Mesenchymal stem cell (in vitro differentiated cells and primary cell): Measurements from ENCODE around the gene PDE9A.

ENCODE experiments used
- DNase-seq: peaks from one replicate; pipeline ENCODE4 v3.0.0-alpha.2; 2013
- H2AFZ ChIP-seq: one replicate; pipeline ENCODE4 v1.6.1; 2013; ENCODE audit warnings: low read depth, mild to moderate bottlenecking, control low read depth, inconsistent platforms, low read length, moderate library complexity
- H2AK5ac ChIP-seq: 2 replicates; pipeline ENCODE4 v1.6.1; 2013; ENCODE audit warnings: low read length, moderate library complexity, mild to moderate bottlenecking, inconsistent platforms; ENCODE audit not compliant: severe bottlenecking
- H2BK120ac ChIP-seq: one replicate; pipeline ENCODE4 v1.6.1; 2013; ENCODE audit warnings: low read depth, mild to moderate bottlenecking, inconsistent platforms, low read length, moderate library complexity
- H2BK12ac ChIP-seq, 2 experiments: one replicate each; pipeline ENCODE4 v1.6.1; 2013; ENCODE audit warnings: inconsistent platforms in 2 of 2, low read length in 2 of 2, mild to moderate bottlenecking in 2 of 2, moderate library complexity in 2 of 2, control low read depth in 1 of 2
- H2BK15ac ChIP-seq: one replicate; pipeline ENCODE4 v1.6.1; 2013; ENCODE audit warnings: mild to moderate bottlenecking, low read depth, inconsistent platforms; ENCODE audit not compliant: poor library complexity, severe bottlenecking
- H2BK5ac ChIP-seq: 2 replicates; pipeline ENCODE4 v1.6.1; 2013; ENCODE audit warnings: low read depth, mild to moderate bottlenecking, low read length, control low read depth, inconsistent platforms; ENCODE audit not compliant: poor library complexity, severe bottlenecking
- H3K14ac ChIP-seq, 2 experiments: one replicate each; pipeline ENCODE4 v1.6.1; 2013; ENCODE audit warnings: inconsistent platforms in 2 of 2, low read length in 2 of 2, control low read depth in 1 of 2, mild to moderate bottlenecking in 1 of 2, moderate library complexity in 1 of 2
- H3K18ac ChIP-seq, 2 experiments: one replicate each; pipeline ENCODE4 v1.6.1; 2013; ENCODE audit warnings: inconsistent platforms in 2 of 2, low read length in 2 of 2, control low read depth in 1 of 2, low read depth in 1 of 2, mild to moderate bottlenecking in 1 of 2
- H3K23ac ChIP-seq, 2 experiments: one replicate each; pipeline ENCODE4 v1.6.1; 2013; ENCODE audit warnings: inconsistent platforms in 2 of 2, low read length in 2 of 2, mild to moderate bottlenecking in 2 of 2, moderate library complexity in 2 of 2, control low read depth in 1 of 2
- H3K27ac ChIP-seq: 2 replicates; pipeline ENCODE4 v1.5.1; 2013; ENCODE audit warnings: mild to moderate bottlenecking, moderate library complexity, low read length, control low read depth, inconsistent platforms; ENCODE audit not compliant: poor library complexity, severe bottlenecking
- H3K27me3 ChIP-seq, 2 experiments: 2 replicates each; pipeline versions ENCODE4 v1.6.1 to v1.7.0; 2013; ENCODE audit warnings: low read length in 2 of 2, mild to moderate bottlenecking in 2 of 2, moderate library complexity in 2 of 2, control low read depth in 1 of 2, inconsistent platforms in 1 of 2; ENCODE audit not compliant: control insufficient read depth in 1 of 2, insufficient read depth in 1 of 2
- H3K36me3 ChIP-seq, 2 experiments: 2 replicates each; pipeline versions ENCODE4 v1.6.1 to v1.7.0; 2013; ENCODE audit warnings: low read length in 2 of 2, control low read depth in 1 of 2, inconsistent platforms in 1 of 2, low read depth in 1 of 2, mild to moderate bottlenecking in 1 of 2; ENCODE audit not compliant: insufficient read depth in 2 of 2, control insufficient read depth in 1 of 2
- H3K4ac ChIP-seq, 2 experiments: one replicate each; pipeline ENCODE4 v1.6.1; 2013; ENCODE audit warnings: inconsistent platforms in 2 of 2, low read length in 2 of 2, mild to moderate bottlenecking in 2 of 2, moderate library complexity in 2 of 2, control low read depth in 1 of 2, low read depth in 1 of 2
- H3K4me1 ChIP-seq: 2 replicates; pipeline ENCODE4 v1.6.1; 2013; ENCODE audit warnings: low read depth, low read length, control low read depth; ENCODE audit not compliant: control insufficient read depth, insufficient read depth
- H3K4me2 ChIP-seq: 2 replicates; pipeline ENCODE4 v1.6.1; 2013; ENCODE audit warnings: low read length, mild to moderate bottlenecking, inconsistent platforms; ENCODE audit not compliant: poor library complexity, severe bottlenecking
- H3K4me3 ChIP-seq, 2 experiments: 2 replicates each; pipeline versions ENCODE4 v1.5.1 to v1.7.0; 2013; ENCODE audit warnings: low read length in 2 of 2, mild to moderate bottlenecking in 2 of 2, control low read depth in 1 of 2, low read depth in 1 of 2; ENCODE audit not compliant: insufficient read depth in 1 of 2
- H3K79me1 ChIP-seq: replicated peaks from 2 replicates; pipeline ENCODE4 v1.6.1; 2013; ENCODE audit warnings: mild to moderate bottlenecking, control low read depth, low read length, inconsistent platforms; ENCODE audit not compliant: poor library complexity, severe bottlenecking
- H3K9ac ChIP-seq: 2 replicates; pipeline ENCODE4 v1.7.0; 2013; ENCODE audit warnings: mild to moderate bottlenecking, low read length, moderate library complexity
- H3K9me3 ChIP-seq: 2 replicates; pipeline ENCODE4 v1.7.0; 2013; ENCODE audit warnings: mild to moderate bottlenecking, low read length; ENCODE audit not compliant: control insufficient read depth
- H4K8ac ChIP-seq: one replicate; pipeline ENCODE4 v1.6.1; 2013; ENCODE audit warnings: inconsistent platforms, mild to moderate bottlenecking, low read length, moderate library complexity
- H4K91ac ChIP-seq: one replicate; pipeline ENCODE4 v1.6.1; 2013; ENCODE audit warnings: mild to moderate bottlenecking, low read length, inconsistent platforms
- WGBS: methylation state at CpG from one replicate; pipeline ENCODE4 v1.1.7; 2013; ENCODE audit warnings: mixed read lengths; 5-methylcytosine and 5-hydroxymethylcytosine counted together

The PDE9A gene

DNA sequence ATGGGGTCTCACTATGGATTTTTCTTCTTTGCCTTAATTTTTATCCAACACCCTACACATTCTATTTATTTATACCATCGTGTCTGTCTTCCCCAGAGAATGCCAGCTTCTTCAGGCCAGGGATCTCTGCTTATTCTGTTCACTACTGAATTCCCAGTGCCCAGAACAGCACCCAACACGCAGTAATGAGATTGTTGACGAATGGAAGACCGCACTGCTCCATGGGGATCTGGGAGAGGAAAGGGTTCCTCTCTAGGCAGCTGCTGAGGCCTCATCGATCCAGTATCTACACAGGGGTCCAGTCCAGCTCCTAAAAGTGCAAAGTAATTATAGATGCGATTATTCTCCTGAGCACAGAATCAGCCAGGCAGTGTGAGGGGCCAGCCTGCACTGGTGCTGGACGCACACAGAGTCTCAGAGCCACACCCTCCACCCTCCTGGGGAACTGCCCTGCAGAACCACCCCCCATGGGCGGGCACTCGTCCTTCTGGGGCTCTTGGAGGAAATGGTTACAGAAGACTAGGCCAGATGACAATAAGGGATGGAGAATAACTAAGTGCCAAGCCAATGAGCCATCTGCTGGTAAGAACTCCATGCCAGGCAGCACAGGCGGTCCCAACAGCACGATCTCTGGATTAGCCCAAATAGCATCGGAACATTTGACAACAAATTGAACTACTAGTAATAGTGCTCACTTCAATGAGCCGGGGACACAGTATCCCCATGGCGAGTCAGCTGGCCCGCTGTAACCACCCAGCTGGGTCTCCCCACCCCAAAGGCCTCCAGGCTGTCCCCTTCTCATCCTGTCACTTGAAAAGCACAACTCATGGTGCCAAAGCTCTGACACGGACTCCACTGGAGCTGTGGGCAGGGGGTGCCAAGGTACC, 1.7 kb upstream of the PDE9A start:
- Histone ChIP-seq H3K4me3 (no peak overlapping the region), H2BK15ac (peak overlapping the region; percentile 33), H2BK120ac (no peak overlapping the region), H3K79me1 (peaks cover 11% of the 10 kb centered on the region), H2BK12ac (peak overlapping the region; percentile 38 to 80), H2AK5ac (no peak overlapping the region), H4K91ac (no peak overlapping the region), H3K27me3 (peaks cover 28 to 67% of the 10 kb centered on the region in 2 experiments), H3K18ac (no peak overlapping the region), H3K36me3 (no peaks in the 10 kb centered on the region), H3K4ac (no peak overlapping the region), H3K4me2 (no peak overlapping the region), H2BK5ac (no peak overlapping the region), H3K9me3 (no peaks in the 10 kb centered on the region), H3K14ac (no peak overlapping the region), H3K4me1 (peaks cover 29% of the 10 kb centered on the region), H4K8ac (no peak overlapping the region), H3K23ac (no peak overlapping the region), H3K27ac (no peak overlapping the region), H2AFZ (no peak overlapping the region), H3K9ac (no peak overlapping the region)
- 87% methylated on average over 16 of the region's 16 CpGs for WGBS
- DNase-seq: no peak

DNA sequence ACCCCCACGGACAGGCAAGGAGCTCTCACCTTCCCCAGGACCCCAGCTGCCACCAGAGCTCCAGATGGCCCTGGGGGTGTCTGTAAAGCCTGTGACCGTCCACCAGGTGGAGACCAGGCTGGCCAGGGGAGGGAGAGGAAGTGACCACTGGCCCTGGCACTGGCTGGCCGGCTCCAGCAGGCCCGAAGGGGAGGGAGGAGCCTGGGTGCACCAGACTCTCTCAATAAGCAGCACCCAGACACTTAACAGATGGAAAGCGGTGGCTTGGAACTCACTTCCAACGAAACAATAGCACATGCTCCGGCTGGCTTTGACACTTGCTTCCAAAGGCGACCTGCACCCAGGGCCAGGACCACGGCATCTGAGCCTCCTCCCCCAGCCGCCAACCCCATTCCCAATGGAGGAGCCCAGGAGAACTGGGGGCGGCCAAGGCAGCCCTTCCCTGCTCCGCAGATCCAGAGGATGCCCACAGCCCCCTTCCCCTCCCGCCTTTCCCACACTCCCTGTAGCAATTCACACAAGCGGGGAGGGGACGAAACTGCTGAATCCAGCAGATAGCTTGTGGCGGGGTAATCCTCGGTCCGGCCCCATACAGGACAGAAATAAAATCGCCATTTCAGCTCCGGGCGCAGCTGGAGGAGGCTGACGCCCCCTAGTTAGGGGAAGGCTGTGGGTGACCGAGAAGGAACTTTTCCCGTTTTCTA, 742 bp upstream of the PDE9A start:
- Histone ChIP-seq H3K27me3 (peaks cover 35 to 75% of the 10 kb centered on the region in 2 experiments), H3K4me1 (peaks cover 29% of the 10 kb centered on the region), H3K4me3 (peak overlapping the region; percentile 48 to 65), H2BK5ac (no peak overlapping the region), H4K8ac (peak overlapping the region; percentile 97), H3K4ac (peak overlapping the region; percentile 63 to 94), H2BK15ac (peak overlapping the region; percentile 80), H2BK12ac (peak overlapping the region; percentile 80 to 82), H2AFZ (peak overlapping the region; percentile 54), H3K23ac (no peak overlapping the region), H3K4me2 (peak overlapping the region; percentile 96), H3K36me3 (peaks cover 0 to 7% of the 10 kb centered on the region in 2 experiments), H4K91ac (peak overlapping the region; percentile 95), H3K27ac (peak overlapping the region; percentile 26), H3K9ac (no peak overlapping the region), H3K9me3 (no peaks in the 10 kb centered on the region), H3K18ac (peak overlapping the region; percentile 92 to 97), H3K79me1 (peaks cover 19% of the 10 kb centered on the region), H3K14ac (peak overlapping the region in 1 of 2 experiments; percentile 53), H2AK5ac (no peak overlapping the region), H2BK120ac (peak overlapping the region; percentile 98)
- peak; percentile 90 for DNase-seq
- 5% methylated on average over 23 of the region's 24 CpGs for WGBS

DNA sequence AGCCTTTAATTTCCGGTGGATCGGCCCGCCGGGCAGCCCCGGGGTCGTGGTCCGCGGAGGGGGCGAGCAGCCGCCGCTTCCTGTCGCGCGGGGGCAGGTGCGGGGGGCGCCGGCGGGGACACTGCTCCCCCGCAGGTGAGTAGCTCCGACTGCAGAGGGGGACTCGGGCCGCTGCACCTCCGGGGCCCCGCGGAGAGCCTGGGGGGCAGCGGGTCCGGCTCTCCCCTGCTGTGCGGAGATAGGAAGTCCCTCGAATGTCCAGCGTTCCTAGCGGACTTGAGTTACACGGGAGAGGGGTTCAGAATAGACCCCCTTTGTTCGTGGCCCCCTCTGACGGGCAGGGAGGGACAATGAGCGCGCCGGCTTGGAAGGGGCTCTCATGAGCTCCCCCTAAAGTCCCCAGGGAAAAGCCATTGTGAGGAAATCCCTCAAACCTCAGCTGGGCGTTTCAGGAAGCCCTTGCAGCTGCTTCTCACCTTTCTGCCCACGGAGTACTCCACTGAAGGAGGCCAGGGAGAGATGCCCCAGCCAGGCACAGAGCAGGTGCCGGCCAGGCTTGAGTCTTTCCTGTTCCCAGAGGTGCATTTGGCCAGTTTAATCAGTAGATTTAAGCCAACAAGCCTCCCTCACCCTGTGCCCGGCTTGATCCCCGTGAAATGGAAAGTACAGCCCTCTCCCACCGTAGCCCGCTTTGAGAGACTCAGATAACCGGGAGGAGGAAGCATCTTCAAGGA, 925 bp downstream of the PDE9A start:
- peaks cover 29% of the 10 kb centered on the region for H3K4me1 ChIP-seq
- peak overlapping the region; percentile 55 for H4K91ac ChIP-seq
- H3K14ac ChIP-seq: peak overlapping the region in 1 of 2 experiments; percentile 19
- no peak overlapping the region for H3K9ac ChIP-seq
- peaks cover 33% of the 10 kb centered on the region for H3K79me1 ChIP-seq
- H3K9me3 ChIP-seq: no peaks in the 10 kb centered on the region
- peak overlapping the region; percentile 90 for H2BK120ac ChIP-seq
- peak overlapping the region in 1 of 2 experiments; percentile 67 for H3K23ac ChIP-seq
- 4% methylated on average over 45 of the region's 45 CpGs for WGBS
- no peak overlapping the region for H2AFZ ChIP-seq
- no peak overlapping the region for H2AK5ac ChIP-seq
- H3K4ac ChIP-seq: peak overlapping the region in 1 of 2 experiments; percentile 62
- DNase-seq: peak; percentile 75
- peak overlapping the region; percentile 63 to 64 for H3K18ac ChIP-seq
- H3K4me2 ChIP-seq: peak overlapping the region; percentile 93
- H3K4me3 ChIP-seq: peak overlapping the region; percentile 62 to 63
- peaks cover 0 to 15% of the 10 kb centered on the region in 2 experiments for H3K36me3 ChIP-seq
- no peak overlapping the region for H2BK5ac ChIP-seq
- peak overlapping the region; percentile 42 for H4K8ac ChIP-seq
- peak overlapping the region in 1 of 2 experiments; percentile 38 for H2BK12ac ChIP-seq
- no peak overlapping the region for H3K27ac ChIP-seq
- H3K27me3 ChIP-seq: peaks cover 39 to 70% of the 10 kb centered on the region in 2 experiments
- peak overlapping the region; percentile 89 for H2BK15ac ChIP-seq
